NCI-H2029 (cell line): ENCODE results near the gene GDF2.

Experiments
- DNase-seq: peaks from one replicate; lab custom pipeline; 2025; lab: John Stamatoyannopoulos, UW

Gene GDF2

GRCh38 chr10:47322300-47323061 is at the start of gene GDF2:
GDF2 (plus strand) TSS chr10:47322454; CDS start chr10:47322669, 215 bp downstream.
- DNase-seq: no peak

GRCh38 chr10:47276071-47276470 is 46.2 kb upstream of the GDF2 start:
- DNase-seq: no peak

GRCh38 chr10:47276576-47277351 is 45.5 kb upstream of the GDF2 start:
- no peak for DNase-seq

- DNase-seq: no peak
Observed at GRCh38 chr10:47277352-47278151, 44.7 kb upstream of the GDF2 start.

GRCh38 chr10:47278152-47278473 is 44.1 kb upstream of the GDF2 start:
- no peak for DNase-seq

GRCh38 chr10:47278720-47279119 is 43.5 kb upstream of the GDF2 start:
- DNase-seq: no peak

GRCh38 chr10:47279276-47279675 is 43.0 kb upstream of the GDF2 start:
- DNase-seq: no peak

- DNase-seq: no peak
Observed at GRCh38 chr10:47282005-47282656, 40.1 kb upstream of the GDF2 start.

- no peak for DNase-seq
Observed at GRCh38 chr10:47282657-47283018, 39.6 kb upstream of the GDF2 start.

- no peak for DNase-seq
Observed at GRCh38 chr10:47283101-47283630, 39.1 kb upstream of the GDF2 start.

GRCh38 chr10:47283848-47284247 is 38.4 kb upstream of the GDF2 start:
- DNase-seq: no peak

GRCh38 chr10:47285381-47286115 is 36.7 kb upstream of the GDF2 start:
- DNase-seq: no peak

- DNase-seq: no peak
Observed at GRCh38 chr10:47286116-47286505, 36.1 kb upstream of the GDF2 start.

- DNase-seq: no peak
Observed at GRCh38 chr10:47286591-47287315, 35.5 kb upstream of the GDF2 start.

GRCh38 chr10:47287365-47287802 is 34.9 kb upstream of the GDF2 start:
- no peak for DNase-seq

GRCh38 chr10:47287805-47288204 is 34.4 kb upstream of the GDF2 start:
- DNase-seq: no peak

GRCh38 chr10:47288236-47288635 is 34.0 kb upstream of the GDF2 start:
- DNase-seq: no peak

- DNase-seq: no peak
Observed at GRCh38 chr10:47288916-47289495, 33.2 kb upstream of the GDF2 start.

- DNase-seq: no peak
Observed at GRCh38 chr10:47289921-47290320, 32.3 kb upstream of the GDF2 start.

- DNase-seq: no peak
Observed at GRCh38 chr10:47290338-47290737, 31.9 kb upstream of the GDF2 start.
